Measurements from ENCODE around the gene UFSP1. TPM values are rescaled to one million over a fixed set of nuclear protein-coding genes. Genes with fewer than 3 reads are reported as not detected.

The UFSP1 gene
- total and polyA plus RNA-seq, 2 of the 13 experiments (the other 11 are each of a cell fraction or from before 2014, with no cell fraction given), result 0.65 to 3.3 TPM

GRCh38 chr7:100893910-100894721 is 4.6 kb upstream of the UFSP1 start:
- POLR2A ChIA-PET, result interaction anchor here (2.1 kb wide), 1 partner anchor 19 kb away, joined by 7 read pairs; the partner anchor contains the start of gene SRRT
- Histone ChIP-seq H3K27ac (ENCODE audit: extremely low read length, insufficient read depth, low read length) (no peak overlapping the region), H3K9ac (ENCODE audit: insufficient read depth, low read depth, low read length) (0 out of 2 replicates have a peak overlapping the region, but pooled peaks have one; percentile 8), H4K20me1 (ENCODE audit: insufficient read depth, low read length) (no peaks in the 10 kb centered on the region), H3K27me3 (ENCODE audit: control insufficient read depth in 1 of 2, insufficient read depth in 2 of 2, low read length in 2 of 2) (peaks cover 11 to 32% of the 10 kb centered on the region in 2 experiments), H3K4me2 (ENCODE audit: low read depth, low read length) (peak overlapping the region; percentile 69), H3K36me3 (replicated peaks in 1 of 2; ENCODE audit: control insufficient read depth in 1 of 2, insufficient read depth in 2 of 2, low read length in 2 of 2) (no peaks in the 10 kb centered on the region), H3K9me3 (ENCODE audit: low read length) (no peaks in the 10 kb centered on the region), H3K4me1 (ENCODE audit: insufficient read depth, low read length) (peaks cover 45% of the 10 kb centered on the region), H3K79me2 (ENCODE audit: insufficient read depth, low read length) (no peaks in the 10 kb centered on the region), H3K4me3 (replicated peaks in 1 of 3; ENCODE audit: insufficient read depth in 1 of 3, low read depth in 2 of 3, low read length in 3 of 3) (peak overlapping the region; percentile 38 to 69 (median 47); a peak in 4 of 6 replicates), H2AFZ (ENCODE audit: low read length) (no peak overlapping the region)
- WGBS (ENCODE audit: low lambda C conversion rate), result 6% methylated on average over 18 of the region's 40 CpGs
- CTCF ChIA-PET (ENCODE audit: low intra/inter-chr PET ratio, low total read pairs), result interaction anchor here (1.1 to 1.9 kb wide), 2 partner anchors 166 to 183 kb away, joined by 5 to 6 read pairs; no protein-coding TSS in a partner anchor
- no peak for DNase-seq (ENCODE audit: low spot score)
- intact Hi-C loops (cut with micrococcal nuclease; ENCODE audit: unreplicated experiment) (no loop called here), in situ Hi-C loops (cut with HindIII; ENCODE audit: extremely low pct_ligation_motif_present, low pct_unique_long_range_greater_than_20kb) (loop anchor here (25.0 kb wide), 1 partner anchor 393 kb away; no protein-coding TSS in a partner anchor)
- no TSS peak for BruUV-seq (replicated peaks)
- no peak for ATAC-seq
- TF ChIP-seq MAZ (IDR thresholded peaks at IDR 0.05; ENCODE audit: borderline replicate concordance, low read depth, low read length) (no peak), MAZ (CRISPR knock-in tag; IDR thresholded peaks at IDR 0.05; ENCODE audit: low read depth) (0 out of 2 replicates have a peak, but pooled peaks have one; percentile 0), MTA1 (CRISPR knock-in tag; IDR thresholded peaks at IDR 0.05; ENCODE audit: borderline replicate concordance) (peak; percentile 54; the same call in 1 of the 2 replicates), RBM39 (IDR thresholded peaks at IDR 0.05; ENCODE audit: low read depth, low read length, poor library complexity, severe bottlenecking) (peak; percentile 6), KDM2A (CRISPR knock-in tag; IDR thresholded peaks at IDR 0.05; ENCODE audit: borderline replicate concordance, low read depth) (0 out of 2 replicates have a peak, but pooled peaks have one; percentile 6), IRF2 (CRISPR knock-in tag; IDR thresholded peaks at IDR 0.05) (no peak), ZNF569 (CRISPR knock-in tag; IDR thresholded peaks at IDR 0.05; ENCODE audit: borderline replicate concordance) (no peak), MTF2 (CRISPR knock-in tag; IDR thresholded peaks at IDR 0.05; ENCODE audit: borderline replicate concordance) (0 out of 2 replicates have a peak, but pooled peaks have one; percentile 5)
- FAIRE-seq, result no peak

Measured in HepG2 (cell line).